ENCODE data around the gene CACNA2D3. TPM values are rescaled to one million over a fixed set of nuclear protein-coding genes. Genes with fewer than 3 reads are reported as not detected.

The CACNA2D3 gene
- total RNA-seq (2022; extraction: Qiagen RNA extraction): 0.02 to 0.09 TPM (median 0.07 TPM) in 4 of 5 replicates, not detected in the other

DNA sequence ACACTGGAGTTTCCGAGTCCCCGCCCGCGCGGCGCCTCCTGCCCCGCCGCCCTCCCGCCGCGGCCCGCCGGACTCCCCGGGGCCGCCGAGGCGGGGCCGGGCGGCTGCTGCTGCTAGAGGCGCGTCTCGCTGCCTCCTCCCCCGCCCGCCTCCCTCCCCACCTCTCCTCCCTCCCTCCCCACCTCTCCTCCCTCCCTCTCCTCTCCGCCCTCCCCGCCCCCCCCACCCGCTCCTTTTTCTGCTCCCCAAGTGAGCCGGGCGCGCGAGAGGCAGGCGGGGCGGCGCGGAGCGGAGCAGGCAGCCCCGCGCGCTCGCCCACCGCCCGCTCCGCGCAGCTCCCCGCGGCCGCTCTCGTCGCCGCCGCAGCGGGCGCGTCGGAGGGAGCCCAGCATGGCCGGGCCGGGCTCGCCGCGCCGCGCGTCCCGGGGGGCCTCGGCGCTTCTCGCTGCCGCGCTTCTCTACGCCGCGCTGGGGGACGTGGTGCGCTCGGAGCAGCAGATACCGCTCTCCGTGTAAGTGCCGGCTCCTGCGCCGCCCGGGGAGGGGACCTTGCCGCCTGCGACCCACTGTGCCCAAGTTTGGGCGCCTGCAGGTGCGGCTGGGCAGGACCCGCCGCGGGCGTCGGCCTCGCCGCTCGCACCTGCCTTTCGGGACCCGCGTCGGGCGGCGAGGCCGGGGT is at the start of gene CACNA2D3:
Gene CACNA2D3 (plus strand): TSS at position 229 of the 679 bp plus-strand sequence.

DNA sequence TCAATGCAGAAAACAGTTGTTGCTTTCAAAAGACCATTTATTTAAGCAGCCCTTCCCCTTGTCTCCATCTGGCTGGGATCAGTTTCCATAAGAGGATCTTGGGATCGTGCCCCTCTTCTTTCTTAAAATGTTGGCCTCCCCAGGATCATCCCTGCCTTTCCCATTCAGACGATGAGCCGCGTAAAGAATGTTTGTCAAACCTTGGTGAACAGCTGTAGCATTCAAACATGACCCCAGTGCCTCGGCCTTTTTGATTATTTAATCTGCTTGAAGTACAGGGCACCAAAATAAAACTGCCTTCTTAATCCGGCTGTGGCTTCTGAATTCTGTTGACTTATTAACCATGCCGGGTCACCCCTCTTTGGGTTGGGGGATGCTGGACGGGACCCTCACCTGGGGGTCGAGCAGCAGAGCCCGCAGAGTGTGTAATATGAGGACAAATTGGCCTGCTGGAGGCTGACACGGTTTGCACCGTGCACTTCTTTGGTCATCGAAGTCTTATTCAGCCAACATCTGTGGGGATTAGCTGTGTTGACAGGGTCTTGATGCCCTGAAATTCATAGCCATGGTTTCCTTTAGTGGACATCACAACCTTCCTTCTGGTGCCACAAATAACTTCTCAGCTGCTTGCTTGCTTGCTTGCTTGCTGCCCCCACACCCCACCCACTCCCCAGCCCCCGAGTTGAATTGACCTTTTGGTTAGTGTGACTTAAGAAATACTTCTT is 805.9 kb downstream of the CACNA2D3 start, which contains the start of gene LRTM1:
Gene LRTM1 (minus strand): TSS at position 14 of the 725 bp plus-strand sequence. CDS start 148 bp downstream, outside the sequence.

Other genes starting within 250 kb of the CACNA2D3 start
- gene ACTR8, start 240.4 kb upstream of the CACNA2D3 start, total RNA-seq (2022; extraction: Qiagen RNA extraction): 15.5 to 17.5 TPM (median 16.7 TPM) in 5 replicates
- gene SELENOK, start 230.7 kb upstream of the CACNA2D3 start, total RNA-seq (2022; extraction: Qiagen RNA extraction): 18.3 to 34.0 TPM (median 22.3 TPM) in 5 replicates

All from A549 treated with CORT108297 at 1 μM for 4 hours (cell line).